Measurements from ENCODE around the gene PLEKHM3.

Gene PLEKHM3

GRCh38 chr2:208015475-208015874 lies 9.9 kb downstream of the PLEKHM3 start:
- Mint-ChIP-seq H3K27me3 (no peaks in the 10 kb centered on the region), H3K4me3 (no peak overlapping the region), H3K4me1 (peaks cover 59% of the 10 kb centered on the region), H3K9me3 (no peaks in the 10 kb centered on the region), H3K27ac (no peak overlapping the region)
- DNase-seq (no peak), ATAC-seq (no peak)

GRCh38 chr2:208013285-208014178 lies 11.8 kb downstream of the PLEKHM3 start:
- Mint-ChIP-seq H3K4me3 (peak overlapping the region in 1 of 2 donors; percentile 8), H3K9me3 (no peaks in the 10 kb centered on the region), H3K4me1 (peaks cover 50% of the 10 kb centered on the region), H3K27ac (peak overlapping the region; percentile 66 to 83), H3K27me3 (no peaks in the 10 kb centered on the region)
- DNase-seq (no peak), ATAC-seq (peak; percentile 80)

GRCh38 chr2:208012449-208012848 lies 12.9 kb downstream of the PLEKHM3 start:
- no peak overlapping the region for H3K4me3 Mint-ChIP-seq
- H3K27ac Mint-ChIP-seq: no peak overlapping the region
- H3K27me3 Mint-ChIP-seq: no peaks in the 10 kb centered on the region
- DNase-seq (no peak), ATAC-seq (no peak)
- H3K4me1 Mint-ChIP-seq: peaks cover 41% of the 10 kb centered on the region
- H3K9me3 Mint-ChIP-seq: no peaks in the 10 kb centered on the region

GRCh38 chr2:208010506-208010905 lies 14.8 kb downstream of the PLEKHM3 start:
- DNase-seq (no peak), ATAC-seq (no peak)
- Mint-ChIP-seq H3K4me3 (no peak overlapping the region), H3K9me3 (no peaks in the 10 kb centered on the region), H3K4me1 (peaks cover 48% of the 10 kb centered on the region), H3K27me3 (no peaks in the 10 kb centered on the region), H3K27ac (no peak overlapping the region)

GRCh38 chr2:208006833-208007232 lies 18.5 kb downstream of the PLEKHM3 start:
- Mint-ChIP-seq H3K9me3 (no peaks in the 10 kb centered on the region), H3K4me1 (peaks cover 26% of the 10 kb centered on the region), H3K27ac (no peak overlapping the region), H3K27me3 (no peaks in the 10 kb centered on the region), H3K4me3 (no peak overlapping the region)
- DNase-seq (no peak), ATAC-seq (peak; percentile 66)

- no peaks in the 10 kb centered on the region for H3K27me3 Mint-ChIP-seq
These were observed 19.0 kb downstream of the PLEKHM3 start for GRCh38 chr2:208006337-208006736.

GRCh38 chr2:208001924-208002323 lies 23.4 kb downstream of the PLEKHM3 start:
- no peaks in the 10 kb centered on the region for H3K9me3 Mint-ChIP-seq
- ATAC-seq: no peak
- no peak overlapping the region for H3K27ac Mint-ChIP-seq
- H3K27me3 Mint-ChIP-seq: no peaks in the 10 kb centered on the region
- no peak for DNase-seq
- H3K4me3 Mint-ChIP-seq: no peak overlapping the region
- H3K4me1 Mint-ChIP-seq: peaks cover 19% of the 10 kb centered on the region

More at GRCh38 chr2:208006337-208006736, 19.0 kb downstream of the PLEKHM3 start:
- Mint-ChIP-seq H3K9me3 (no peaks in the 10 kb centered on the region), H3K4me3 (no peak overlapping the region), H3K4me1 (peaks cover 26% of the 10 kb centered on the region), H3K27ac (no peak overlapping the region)
- no peak for ATAC-seq
- no peak for DNase-seq

- no peak for DNase-seq
- no peak for ATAC-seq
- Mint-ChIP-seq H3K4me3 (no peak overlapping the region), H3K27me3 (no peaks in the 10 kb centered on the region), H3K27ac (no peak overlapping the region), H3K4me1 (peaks cover 17% of the 10 kb centered on the region), H3K9me3 (no peaks in the 10 kb centered on the region)
These were observed 24.5 kb downstream of the PLEKHM3 start for GRCh38 chr2:208000701-208001395.

- ATAC-seq: no peak
- no peak overlapping the region for H3K27ac Mint-ChIP-seq
- H3K4me3 Mint-ChIP-seq: no peak overlapping the region
- H3K9me3 Mint-ChIP-seq: no peaks in the 10 kb centered on the region
- no peak for DNase-seq
- H3K27me3 Mint-ChIP-seq: no peaks in the 10 kb centered on the region
- H3K4me1 Mint-ChIP-seq: peaks cover 19% of the 10 kb centered on the region
These were observed 28.5 kb downstream of the PLEKHM3 start for GRCh38 chr2:207996848-207997247.

- H3K27ac Mint-ChIP-seq: no peak overlapping the region
- no peak for DNase-seq
- peaks cover 19% of the 10 kb centered on the region for H3K4me1 Mint-ChIP-seq
- ATAC-seq: no peak
- no peaks in the 10 kb centered on the region for H3K9me3 Mint-ChIP-seq
- no peak overlapping the region for H3K4me3 Mint-ChIP-seq
- H3K27me3 Mint-ChIP-seq: no peaks in the 10 kb centered on the region
These were observed 29.4 kb downstream of the PLEKHM3 start for GRCh38 chr2:207995887-207996286.

- H3K9me3 Mint-ChIP-seq: no peaks in the 10 kb centered on the region
- ATAC-seq (no peak), DNase-seq (no peak)
- peaks cover 19% of the 10 kb centered on the region for H3K4me1 Mint-ChIP-seq
- H3K4me3 Mint-ChIP-seq: no peak overlapping the region
- no peaks in the 10 kb centered on the region for H3K27me3 Mint-ChIP-seq
- no peak overlapping the region for H3K27ac Mint-ChIP-seq
These were observed 32.1 kb downstream of the PLEKHM3 start for GRCh38 chr2:207993151-207993763.

- ATAC-seq (no peak), DNase-seq (no peak)
- Mint-ChIP-seq H3K27ac (no peak overlapping the region), H3K4me1 (peaks cover 14% of the 10 kb centered on the region), H3K27me3 (no peaks in the 10 kb centered on the region), H3K9me3 (no peaks in the 10 kb centered on the region), H3K4me3 (no peak overlapping the region)
These were observed 33.4 kb downstream of the PLEKHM3 start for GRCh38 chr2:207991944-207992343.

- H3K4me1 Mint-ChIP-seq: peaks cover 4% of the 10 kb centered on the region
- H3K27ac Mint-ChIP-seq: no peak overlapping the region
- DNase-seq: no peak
- no peaks in the 10 kb centered on the region for H3K27me3 Mint-ChIP-seq
- no peak for ATAC-seq
- no peaks in the 10 kb centered on the region for H3K9me3 Mint-ChIP-seq
- no peak overlapping the region for H3K4me3 Mint-ChIP-seq
These were observed 34.5 kb downstream of the PLEKHM3 start for GRCh38 chr2:207990784-207991183.

- Mint-ChIP-seq H3K27me3 (no peaks in the 10 kb centered on the region), H3K4me3 (no peak overlapping the region), H3K9me3 (no peaks in the 10 kb centered on the region), H3K4me1 (peaks cover 8% of the 10 kb centered on the region), H3K27ac (no peak overlapping the region)
- DNase-seq: no peak
- ATAC-seq: no peak
These were observed 36.4 kb downstream of the PLEKHM3 start for GRCh38 chr2:207988975-207989374.

- Mint-ChIP-seq H3K27ac (no peak overlapping the region), H3K4me3 (no peak overlapping the region), H3K27me3 (no peaks in the 10 kb centered on the region), H3K9me3 (no peaks in the 10 kb centered on the region), H3K4me1 (peaks cover 17% of the 10 kb centered on the region)
- ATAC-seq (no peak), DNase-seq (no peak)
These were observed 38.2 kb downstream of the PLEKHM3 start for GRCh38 chr2:207987025-207987716.
